MM.1S (cell line): ENCODE data around the gene KRT76.

Source experiments
- DNase-seq: peaks from one replicate; pipeline ENCODE4 v3.0.0-alpha.2; 2015
- H2AFZ ChIP-seq: fragments of 300-600 bp; sonication (generic); 2 replicates; pipeline ENCODE4 v1.6.0; 2016; ENCODE audit warnings: antibody characterized with exemption, low read length
- H3F3A ChIP-seq: fragments of 300-600 bp; sonication (generic); 2 replicates; pipeline ENCODE4 v1.6.1; 2016; ENCODE audit warnings: mild to moderate bottlenecking, antibody characterized with exemption, low read length, moderate library complexity, mixed read lengths; ENCODE audit not compliant: insufficient read depth
- H3K27ac ChIP-seq: fragments of 300-600 bp; sonication (generic); 2 replicates; pipeline ENCODE4 v1.5.1; 2016; ENCODE audit warnings: mild to moderate bottlenecking, low read length
- H3K27me3 ChIP-seq: fragments of 300-600 bp; sonication (generic); replicated peaks from 2 replicates; pipeline ENCODE4 v1.6.0; 2016; ENCODE audit warnings: low read length; ENCODE audit not compliant: insufficient read depth
- H3K36me3 ChIP-seq: fragments of 300-600 bp; sonication (generic); replicated peaks from 2 replicates; pipeline ENCODE4 v1.6.1; 2016; ENCODE audit warnings: mild to moderate bottlenecking, low read length, mixed read lengths; ENCODE audit not compliant: insufficient read depth
- H3K4me1 ChIP-seq: fragments of 300-600 bp; sonication (generic); 2 replicates; pipeline ENCODE4 v1.6.1; 2016; ENCODE audit warnings: low read length, mixed read lengths
- H3K4me2 ChIP-seq: fragments of 300-600 bp; sonication (generic); 2 replicates; pipeline ENCODE4 v1.6.0; 2016; ENCODE audit warnings: low read depth, low read length
- H3K4me3 ChIP-seq: fragments of 300-600 bp; sonication (generic); 2 replicates; pipeline ENCODE4 v1.5.1; 2016; ENCODE audit warnings: low read length, mixed read lengths
- H3K79me2 ChIP-seq: fragments of 300-600 bp; sonication (generic); 2 replicates; pipeline ENCODE4 v1.6.1; 2016; ENCODE audit warnings: mixed run types, low read length, mixed read lengths
- H3K9ac ChIP-seq: fragments of 300-600 bp; sonication (generic); 2 replicates; pipeline ENCODE4 v1.6.1; 2016; ENCODE audit warnings: low read length, mixed read lengths
- H3K9me2 ChIP-seq: fragments of 300-600 bp; sonication (generic); replicated peaks from 2 replicates; pipeline ENCODE4 v1.6.1; 2016; ENCODE audit warnings: mild to moderate bottlenecking, low read length, mixed read lengths; ENCODE audit not compliant: insufficient read depth
- H3K9me3 ChIP-seq: fragments of 300-600 bp; sonication (generic); replicated peaks from 2 replicates; pipeline ENCODE4 v1.6.1; 2016; ENCODE audit warnings: mild to moderate bottlenecking, low read length, mixed read lengths; ENCODE audit not compliant: insufficient read depth
- H4K20me1 ChIP-seq: fragments of 300-600 bp; sonication (generic); 2 replicates; pipeline ENCODE4 v1.6.1; 2016; ENCODE audit warnings: mild to moderate bottlenecking, low read length, moderate library complexity, mixed read lengths; ENCODE audit not compliant: insufficient read depth
- EZH2 ChIP-seq: fragments of 300-600 bp; sonication (generic); optimal IDR thresholded peaks from 2 replicates; pipeline ENCODE3; 2017; ENCODE audit warnings: low read depth, mild to moderate bottlenecking, antibody characterized with exemption, low read length, mixed read lengths
- EZH2phosphoT487 ChIP-seq: fragments of 300-600 bp; sonication (generic); IDR thresholded peaks from 2 replicates; pipeline ENCODE4 v1.6.1; 2018; ENCODE audit warnings: antibody characterized with exemption, low read length
- TF ChIP-seq, protein P1 (sequence below): fragments of 300-600 bp; sonication (generic); IDR thresholded peaks from 2 replicates; pipeline ENCODE4 v1.5.1; 2016; ENCODE audit warnings: antibody characterized with exemption, low read length, mixed read lengths

The KRT76 gene

DNA sequence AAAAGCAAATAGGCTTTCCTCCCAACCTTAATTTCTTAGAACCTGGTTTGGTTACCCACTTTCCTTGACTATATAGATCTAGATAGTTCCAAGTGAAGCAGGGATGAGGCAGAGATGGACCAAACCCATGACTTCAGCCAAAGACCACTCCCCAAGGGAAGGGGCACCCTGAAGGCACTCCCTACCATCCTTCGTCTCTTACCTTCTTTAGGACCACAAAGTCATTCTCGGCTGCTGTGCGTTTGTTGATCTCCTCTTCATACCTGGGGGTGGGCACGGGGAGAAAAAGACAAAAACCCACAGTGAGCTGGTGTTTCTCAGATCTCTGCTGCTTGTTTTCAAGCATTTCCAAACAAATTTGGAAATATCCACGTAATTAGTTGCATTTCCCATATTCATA lies 33.4 kb upstream of the KRT76 start:
- Histone ChIP-seq H3K27ac (no peak overlapping the region), H3K9ac (no peak overlapping the region), H3K9me3 (no peaks in the 10 kb centered on the region), H3K4me2 (no peak overlapping the region), H4K20me1 (no peaks in the 10 kb centered on the region), H3K79me2 (no peaks in the 10 kb centered on the region), H3K4me1 (no peaks in the 10 kb centered on the region), H3F3A (no peaks in the 10 kb centered on the region), H3K9me2 (no peaks in the 10 kb centered on the region), H3K4me3 (no peak overlapping the region), H3K27me3 (peaks cover 85% of the 10 kb centered on the region), H3K36me3 (no peaks in the 10 kb centered on the region), H2AFZ (no peak overlapping the region)
- no peak for DNase-seq
- no peak for TF ChIP-seq EZH2
- TF ChIP-seq, protein P1, sequence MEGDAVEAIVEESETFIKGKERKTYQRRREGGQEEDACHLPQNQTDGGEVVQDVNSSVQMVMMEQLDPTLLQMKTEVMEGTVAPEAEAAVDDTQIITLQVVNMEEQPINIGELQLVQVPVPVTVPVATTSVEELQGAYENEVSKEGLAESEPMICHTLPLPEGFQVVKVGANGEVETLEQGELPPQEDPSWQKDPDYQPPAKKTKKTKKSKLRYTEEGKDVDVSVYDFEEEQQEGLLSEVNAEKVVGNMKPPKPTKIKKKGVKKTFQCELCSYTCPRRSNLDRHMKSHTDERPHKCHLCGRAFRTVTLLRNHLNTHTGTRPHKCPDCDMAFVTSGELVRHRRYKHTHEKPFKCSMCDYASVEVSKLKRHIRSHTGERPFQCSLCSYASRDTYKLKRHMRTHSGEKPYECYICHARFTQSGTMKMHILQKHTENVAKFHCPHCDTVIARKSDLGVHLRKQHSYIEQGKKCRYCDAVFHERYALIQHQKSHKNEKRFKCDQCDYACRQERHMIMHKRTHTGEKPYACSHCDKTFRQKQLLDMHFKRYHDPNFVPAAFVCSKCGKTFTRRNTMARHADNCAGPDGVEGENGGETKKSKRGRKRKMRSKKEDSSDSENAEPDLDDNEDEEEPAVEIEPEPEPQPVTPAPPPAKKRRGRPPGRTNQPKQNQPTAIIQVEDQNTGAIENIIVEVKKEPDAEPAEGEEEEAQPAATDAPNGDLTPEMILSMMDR = no peak
- TF ChIP-seq EZH2phosphoT487 = no peak

- DNase-seq = no peak
- Histone ChIP-seq H3K4me1 (no peaks in the 10 kb centered on the region), H3K9ac (no peak overlapping the region), H3K27ac (no peak overlapping the region), H3K79me2 (no peaks in the 10 kb centered on the region), H3K27me3 (peaks cover 75% of the 10 kb centered on the region), H3F3A (no peaks in the 10 kb centered on the region), H3K4me2 (no peak overlapping the region), H4K20me1 (no peaks in the 10 kb centered on the region), H3K4me3 (no peak overlapping the region), H3K36me3 (no peaks in the 10 kb centered on the region), H2AFZ (no peak overlapping the region), H3K9me2 (no peaks in the 10 kb centered on the region), H3K9me3 (no peaks in the 10 kb centered on the region)
- TF ChIP-seq EZH2 (no peak), EZH2phosphoT487 (no peak)
- TF ChIP-seq, protein P1 = no peak
These were observed 32.0 kb upstream of the KRT76 start for GRCh38 chr12:52809166-52809565.

DNA sequence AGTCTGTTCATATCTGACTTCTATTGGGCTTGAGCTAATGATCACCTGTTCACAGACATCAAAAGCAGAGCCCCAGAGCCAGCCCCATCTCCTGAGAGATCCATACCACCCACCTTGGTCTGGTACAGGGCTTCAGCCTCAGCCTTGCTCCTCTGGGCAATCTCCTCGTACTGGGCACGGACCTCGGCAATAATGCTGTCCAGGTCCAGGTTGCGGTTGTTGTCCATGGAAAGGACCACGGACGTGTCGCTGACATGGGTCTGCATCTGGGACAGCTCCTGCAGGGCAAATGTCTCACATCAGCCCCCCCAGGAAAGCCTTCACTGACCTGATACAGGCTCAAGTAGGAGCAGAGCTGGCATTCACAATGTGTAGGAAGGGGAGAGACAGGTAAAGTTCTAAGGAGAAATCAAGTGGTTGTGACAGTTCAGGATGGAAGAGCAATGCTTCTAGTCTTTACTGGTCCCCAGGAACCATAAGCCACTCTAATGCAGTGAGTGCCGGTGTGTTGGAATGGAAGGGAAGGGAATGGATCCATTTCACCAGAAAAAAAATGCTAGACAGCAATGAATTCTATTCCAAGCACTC lies 31.5 kb upstream of the KRT76 start:
- DNase-seq = no peak
- Histone ChIP-seq H3K9me3 (no peaks in the 10 kb centered on the region), H3K36me3 (no peaks in the 10 kb centered on the region), H3K79me2 (no peaks in the 10 kb centered on the region), H3K4me3 (no peak overlapping the region), H3K4me2 (no peak overlapping the region), H3K9me2 (no peaks in the 10 kb centered on the region), H3F3A (no peaks in the 10 kb centered on the region), H2AFZ (no peak overlapping the region), H3K9ac (no peak overlapping the region), H3K27me3 (peaks cover 75% of the 10 kb centered on the region), H3K4me1 (no peaks in the 10 kb centered on the region), H4K20me1 (no peaks in the 10 kb centered on the region), H3K27ac (no peak overlapping the region)
- TF ChIP-seq EZH2 = no peak
- TF ChIP-seq, protein P1 = no peak
- TF ChIP-seq EZH2phosphoT487 = no peak
